Activated CD4-positive, alpha-beta T cell treated with anti-CD3 and anti-CD28 coated beads for 36 hours (primary cell): ENCODE results near the gene CAPN13. TPM values are rescaled to one million over a fixed set of nuclear protein-coding genes. Genes with fewer than 3 reads are reported as not detected.

ENCODE experiments used
- ATAC-seq: fragments of 200-7000 bp; cut with Tn5 transposase; one replicate; pipeline ENCODE4 v1.10.0; 2021; ENCODE audit warnings: mild to moderate bottlenecking, moderate library complexity
- CTCF ChIA-PET: fragments of 350-600 bp; sonication (Branson Sonifier 250); formaldehyde crosslinking; loops from one replicate; lab custom pipeline; 2021; ENCODE audit warnings: antibody characterized with exemption; lab: Charles Lee
- POLR2A ChIA-PET: fragments of 350-600 bp; sonication (Branson Sonifier 250); formaldehyde crosslinking; loops from one replicate; lab custom pipeline; 2021; ENCODE audit warnings: antibody characterized with exemption, inconsistent platforms; lab: Charles Lee
- DNase-seq: peaks from one replicate; pipeline ENCODE4 v3.0.0-alpha.2; 2020
- H3K27ac Mint-ChIP-seq: one replicate; pipeline ENCODE4 v1.8.0; 2021; ENCODE audit warnings: mixed read lengths
- H3K27me3 Mint-ChIP-seq: one replicate; pipeline ENCODE4 v1.8.0; 2021; ENCODE audit warnings: mixed read lengths
- H3K36me3 Mint-ChIP-seq: one replicate; pipeline ENCODE4 v1.8.0; 2021; ENCODE audit warnings: low read depth, mixed read lengths
- H3K4me1 Mint-ChIP-seq: one replicate; pipeline ENCODE4 v1.8.0; 2021; ENCODE audit warnings: mixed read lengths
- H3K4me3 Mint-ChIP-seq: one replicate; pipeline ENCODE4 v1.8.0; 2021; ENCODE audit warnings: mild to moderate bottlenecking, moderate library complexity, mixed read lengths
- H3K9me3 Mint-ChIP-seq: one replicate; pipeline ENCODE4 v1.8.0; 2021; ENCODE audit warnings: low read depth, mixed read lengths
- intact Hi-C, 2 experiments: fragments of 100-400 bp; cut with DNase I in 1 of 2; cut with micrococcal nuclease in 1 of 2; formaldehyde crosslinking; loops; one replicate each; pipeline versions ENCODE4 v1.14.2 to v1.15.1; 2022 to 2024; cut with DNase I, micrococcal nuclease
- total RNA-seq, 2 experiments: library from RNA; stranded (reverse); gene quantifications; one replicate each; pipeline ENCODE4 v1.2.3, GENCODE V29; 2021

CAPN13 gene
- total RNA-seq, 2 experiments from 2014 or later: not detected

GRCh38 chr2:30737326-30737610 is 70.0 kb downstream of the CAPN13 start:
- Mint-ChIP-seq H3K4me1 (no peaks in the 10 kb centered on the region), H3K4me3 (no peak overlapping the region), H3K27me3 (no peaks in the 10 kb centered on the region), H3K36me3 (no peaks in the 10 kb centered on the region), H3K9me3 (no peaks in the 10 kb centered on the region), H3K27ac (no peak overlapping the region)
- ATAC-seq (no peak), DNase-seq (no peak)
- ChIA-PET POLR2A (no interaction called here), CTCF (no interaction called here)
- intact Hi-C loops: no loop called here

DNA sequence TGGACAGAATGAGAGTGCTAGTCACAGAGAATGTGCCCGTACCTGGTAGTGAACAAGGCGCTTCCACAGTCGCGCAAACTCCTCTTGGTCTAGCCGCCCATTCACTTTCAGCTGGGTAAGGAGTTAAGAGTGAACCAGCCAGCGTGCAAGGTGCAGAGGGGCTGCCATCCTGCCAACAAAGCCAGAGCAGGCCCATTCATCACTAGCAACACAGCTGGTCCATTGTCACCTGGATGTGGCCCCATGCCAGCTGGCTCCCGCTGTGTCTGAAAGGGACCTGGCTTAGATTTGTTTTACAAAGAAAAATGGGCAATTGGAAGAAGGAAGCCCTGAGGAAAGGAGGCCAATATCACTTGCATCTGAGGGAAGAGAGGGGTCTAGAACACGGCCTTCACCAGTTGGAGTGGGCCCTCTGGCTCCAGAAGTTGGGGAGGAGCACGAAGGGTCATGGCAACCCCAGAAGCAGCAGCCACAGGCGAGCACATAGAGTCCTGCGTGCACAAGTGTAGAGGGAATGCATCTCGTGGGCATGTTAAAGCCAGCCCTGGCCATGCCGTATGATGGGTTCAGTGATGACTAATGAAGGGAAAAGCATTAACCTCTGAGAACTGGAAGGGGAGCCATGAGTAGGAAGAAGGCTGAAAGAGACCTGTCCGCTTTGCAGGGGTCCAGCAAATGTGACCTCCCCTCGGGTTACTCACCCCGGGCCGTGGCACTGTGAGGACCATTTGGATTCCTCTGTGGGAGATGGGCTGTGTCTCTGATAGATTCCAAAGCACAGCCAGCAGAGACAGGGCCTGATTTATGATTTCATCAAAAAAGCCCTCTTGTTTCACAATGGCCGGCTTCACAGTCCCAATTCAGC is 70.6 kb downstream of the CAPN13 start:
- intact Hi-C loops: no loop called here
- ATAC-seq: no peak
- CTCF ChIA-PET: interaction anchor here (1.2 kb wide), 1 partner anchor 25 kb away, joined by 5 read pairs; no protein-coding TSS in a partner anchor

DNA sequence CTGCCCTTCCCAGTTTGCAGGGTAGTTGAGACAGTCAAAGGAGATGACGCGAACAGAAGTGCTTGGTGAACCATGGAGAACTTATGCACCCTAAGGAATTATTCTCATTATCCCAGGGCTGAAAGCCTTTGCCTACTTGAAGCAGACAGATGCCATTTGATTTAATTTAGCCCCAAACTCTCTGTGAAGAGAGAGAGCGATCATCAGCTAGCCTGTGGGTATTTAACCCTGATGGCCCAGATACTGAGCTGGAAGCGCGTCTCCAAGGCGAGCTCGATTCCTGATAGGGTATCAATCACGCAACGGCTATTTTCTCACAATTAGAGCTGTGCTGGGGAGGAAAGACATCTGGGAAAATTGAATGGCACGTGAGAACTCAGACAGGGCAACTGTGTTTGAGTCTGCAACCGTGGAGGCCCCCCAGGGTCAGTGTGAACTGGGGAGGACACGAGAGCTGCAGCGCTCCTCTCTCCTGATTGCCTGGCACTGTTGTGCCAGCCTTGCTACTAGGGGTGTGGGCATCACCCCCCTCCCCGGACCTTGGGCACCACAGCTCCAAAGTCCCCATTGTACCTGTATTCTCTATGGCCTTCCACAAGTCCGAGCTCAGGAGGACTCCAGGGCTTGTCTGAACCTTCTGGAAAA is 73.2 kb downstream of the CAPN13 start:
- Mint-ChIP-seq H3K27me3 (no peaks in the 10 kb centered on the region), H3K9me3 (no peaks in the 10 kb centered on the region), H3K4me3 (no peak overlapping the region), H3K36me3 (no peaks in the 10 kb centered on the region), H3K4me1 (no peaks in the 10 kb centered on the region), H3K27ac (no peak overlapping the region)
- DNase-seq (no peak), ATAC-seq (no peak)
- ChIA-PET POLR2A (no interaction called here), CTCF (no interaction called here)
- intact Hi-C loops: no loop called here

More for the DNA sequence above, 70.6 kb downstream of the CAPN13 start:
- Mint-ChIP-seq H3K4me3 (no peak overlapping the region), H3K27ac (no peak overlapping the region), H3K4me1 (no peaks in the 10 kb centered on the region), H3K27me3 (no peaks in the 10 kb centered on the region), H3K9me3 (no peaks in the 10 kb centered on the region), H3K36me3 (no peaks in the 10 kb centered on the region)
- no peak for DNase-seq
- POLR2A ChIA-PET: no interaction called here

GRCh38 chr2:30732876-30733275 is 74.4 kb downstream of the CAPN13 start:
- intact Hi-C loops: no loop called here
- H3K9me3 Mint-ChIP-seq: no peaks in the 10 kb centered on the region
- no peak overlapping the region for H3K4me3 Mint-ChIP-seq
- POLR2A ChIA-PET: no interaction called here
- H3K27me3 Mint-ChIP-seq: no peaks in the 10 kb centered on the region
- no peaks in the 10 kb centered on the region for H3K4me1 Mint-ChIP-seq
- H3K27ac Mint-ChIP-seq: no peak overlapping the region
- H3K36me3 Mint-ChIP-seq: no peaks in the 10 kb centered on the region
- ATAC-seq (no peak), DNase-seq (no peak)
- CTCF ChIA-PET: interaction anchor here (0.7 to 1.2 kb wide), 3 partner anchors 14 to 58 kb away, joined by 3 read pairs; no protein-coding TSS in a partner anchor

GRCh38 chr2:30732376-30732775 is 74.9 kb downstream of the CAPN13 start:
- ChIA-PET POLR2A (no interaction called here), CTCF (interaction anchor here (1.2 kb wide), 1 partner anchor 59 kb away, joined by 3 read pairs; no protein-coding TSS in a partner anchor)
- Mint-ChIP-seq H3K27ac (no peak overlapping the region), H3K27me3 (peaks cover under 1% of the 10 kb centered on the region), H3K4me1 (no peaks in the 10 kb centered on the region), H3K36me3 (no peaks in the 10 kb centered on the region), H3K9me3 (no peaks in the 10 kb centered on the region), H3K4me3 (no peak overlapping the region)
- intact Hi-C loops: no loop called here
- no peak for ATAC-seq
- no peak for DNase-seq

- ChIA-PET CTCF (interaction anchor here (1.5 kb wide), 1 partner anchor 17 kb away, joined by 6 read pairs; no protein-coding TSS in a partner anchor), POLR2A (no interaction called here)
- no peaks in the 10 kb centered on the region for H3K9me3 Mint-ChIP-seq
- no peak overlapping the region for H3K27ac Mint-ChIP-seq
- peaks cover 4% of the 10 kb centered on the region for H3K27me3 Mint-ChIP-seq
- no peak for DNase-seq
- no peak overlapping the region for H3K4me3 Mint-ChIP-seq
- ATAC-seq: no peak
- intact Hi-C loops: no loop called here
- H3K4me1 Mint-ChIP-seq: no peaks in the 10 kb centered on the region
- no peaks in the 10 kb centered on the region for H3K36me3 Mint-ChIP-seq
Measured at GRCh38 chr2:30731706-30732105, 75.5 kb downstream of the CAPN13 start.

- DNase-seq (no peak), ATAC-seq (no peak)
- Mint-ChIP-seq H3K27ac (no peak overlapping the region), H3K36me3 (no peaks in the 10 kb centered on the region), H3K9me3 (no peaks in the 10 kb centered on the region), H3K4me1 (no peaks in the 10 kb centered on the region), H3K4me3 (no peak overlapping the region), H3K27me3 (peaks cover 5% of the 10 kb centered on the region)
- ChIA-PET POLR2A (no interaction called here), CTCF (interaction anchor here (0.6 to 1.5 kb wide), 3 partner anchors 16 to 522 kb away, joined by 3 to 6 read pairs (median 3); no protein-coding TSS in a partner anchor)
- intact Hi-C loops: no loop called here
Measured at GRCh38 chr2:30730736-30731647, 76.3 kb downstream of the CAPN13 start.

DNA sequence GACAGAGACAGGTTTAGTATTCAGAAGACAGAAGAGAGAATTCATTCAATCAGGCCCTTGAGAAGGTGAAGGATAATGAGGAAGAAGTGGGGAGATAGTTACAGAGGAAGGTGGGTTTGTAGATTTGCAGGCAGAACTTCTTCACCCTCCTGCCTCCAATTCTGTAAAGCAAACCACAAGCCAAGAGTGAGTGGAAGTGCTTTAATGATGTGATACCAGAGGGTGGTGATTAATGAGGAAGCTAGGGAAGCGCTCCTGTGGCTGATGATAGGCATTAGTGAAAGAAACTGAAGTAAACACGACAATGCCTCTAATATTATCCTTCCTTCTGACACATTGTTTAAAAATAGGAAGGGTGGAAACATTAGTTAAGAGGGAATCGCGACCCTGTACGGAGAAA is 78.2 kb downstream of the CAPN13 start:
- H3K4me1 Mint-ChIP-seq: no peaks in the 10 kb centered on the region
- ATAC-seq (no peak), DNase-seq (no peak)
- no peaks in the 10 kb centered on the region for H3K9me3 Mint-ChIP-seq
- no peak overlapping the region for H3K27ac Mint-ChIP-seq
- H3K27me3 Mint-ChIP-seq: peaks cover 11% of the 10 kb centered on the region
- no peaks in the 10 kb centered on the region for H3K36me3 Mint-ChIP-seq
- POLR2A ChIA-PET: no interaction called here
- CTCF ChIA-PET: interaction anchor here (0.7 to 1.1 kb wide), 2 partner anchors 17 to 524 kb away, joined by 3 to 5 read pairs; no protein-coding TSS in a partner anchor
- no peak overlapping the region for H3K4me3 Mint-ChIP-seq
- intact Hi-C loops: no loop called here

DNA sequence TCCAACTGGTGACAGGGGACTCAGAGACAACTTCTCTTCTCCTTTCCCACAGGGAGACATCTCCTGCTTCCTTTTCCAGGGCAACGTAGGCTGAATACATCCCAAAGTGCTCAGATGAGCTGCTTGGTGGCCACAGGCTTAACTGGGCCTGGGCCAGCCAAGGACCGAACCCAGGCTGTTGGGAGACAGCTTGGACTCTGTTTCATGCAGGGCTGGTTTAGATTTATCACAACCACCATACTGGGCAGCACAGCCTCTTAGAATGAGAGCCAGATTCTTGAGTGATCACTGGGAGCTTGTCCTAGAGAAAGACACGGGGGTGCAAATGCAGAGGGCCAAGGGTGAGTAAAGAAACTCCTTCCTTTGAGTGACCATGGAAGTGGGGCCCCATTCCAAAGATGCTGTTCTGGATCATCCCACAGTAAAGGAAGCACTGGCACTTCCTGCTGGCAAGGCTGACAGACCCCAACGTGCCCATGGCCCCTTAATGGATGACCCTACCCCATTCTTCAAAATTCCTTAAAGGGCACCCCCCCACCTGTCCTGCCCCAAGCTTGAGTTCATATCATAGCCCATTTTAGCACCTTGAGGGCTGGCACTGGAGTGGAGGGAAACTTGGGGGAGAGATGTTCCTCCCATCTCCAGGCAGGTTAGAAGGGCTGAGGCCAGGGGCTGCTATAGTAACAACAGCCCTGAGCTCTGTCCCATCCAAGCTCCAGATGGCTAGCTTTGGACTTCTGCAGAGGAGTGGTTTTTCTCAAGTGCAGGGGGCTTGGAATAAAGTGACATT is 84.1 kb downstream of the CAPN13 start:
- ChIA-PET POLR2A (no interaction called here), CTCF (interaction anchor here (0.6 to 3.6 kb wide), 7 partner anchors 8 to 610 kb away, joined by 3 to 18 read pairs (median 4); no protein-coding TSS in a partner anchor)

GRCh38 chr2:30721668-30722647 is 85.3 kb downstream of the CAPN13 start:
- DNase-seq: no peak
- no peak for ATAC-seq
- Mint-ChIP-seq H3K9me3 (no peaks in the 10 kb centered on the region), H3K27ac (no peak overlapping the region), H3K4me1 (no peaks in the 10 kb centered on the region), H3K4me3 (no peak overlapping the region), H3K27me3 (peaks cover 8% of the 10 kb centered on the region), H3K36me3 (no peaks in the 10 kb centered on the region)
- intact Hi-C loops: no loop called here
- ChIA-PET CTCF (interaction anchor here (0.6 to 3.6 kb wide), 7 partner anchors 8 to 611 kb away, joined by 3 to 18 read pairs (median 3); no protein-coding TSS in a partner anchor), POLR2A (interaction anchor here (0.6 kb wide), 1 partner anchor 733 kb away, joined by 3 read pairs; no protein-coding TSS in a partner anchor)

More for the DNA sequence above, 84.1 kb downstream of the CAPN13 start:
- Mint-ChIP-seq H3K9me3 (no peaks in the 10 kb centered on the region), H3K27me3 (peaks cover 11% of the 10 kb centered on the region), H3K27ac (no peak overlapping the region), H3K4me1 (no peaks in the 10 kb centered on the region), H3K4me3 (no peak overlapping the region), H3K36me3 (no peaks in the 10 kb centered on the region)
- ATAC-seq: no peak
- intact Hi-C loops: no loop called here
- no peak for DNase-seq
